ENCODE data around the gene MARK3. TPM values are rescaled to one million over a fixed set of nuclear protein-coding genes. Genes with fewer than 3 reads are reported as not detected.
A peak's percentile ranks its signal among the peaks of the same experiment; 100 is the strongest.

MARK3 gene
- polyA plus RNA-seq, 1 donor (not counting 4 experiments of a cell fraction or from before 2014, with no cell fraction given): 133 TPM

GRCh38 chr14:103361867-103362266 lies 23.3 kb upstream of the MARK3 start:
- no peak for TF ChIP-seq CTCF (optimal IDR thresholded peaks at IDR 0.05 in 1 of 3, IDR thresholded peaks at IDR 0.05 in 1 of 3, conservative IDR thresholded peaks at IDR 0.05 in 1 of 3; ENCODE audit: extremely low read depth in 1 of 3, insufficient read depth in 2 of 3, low read length in 3 of 3)
- no peak for TF ChIP-seq EZH2 (IDR thresholded peaks at IDR 0.05; ENCODE audit: low read length)
- Histone ChIP-seq H3K4me1 (ENCODE audit: control insufficient read depth, extremely low read depth, insufficient read depth, low read length) (peaks cover 28% of the 10 kb centered on the region), H3K9me3 (ENCODE audit: control insufficient read depth, low read depth, low read length) (peaks cover 5% of the 10 kb centered on the region), H3K79me2 (ENCODE audit: control insufficient read depth, insufficient read depth, low read length) (no peaks in the 10 kb centered on the region), H3K9me1 (ENCODE audit: control insufficient read depth, extremely low read depth, insufficient read depth, low read length) (no peaks in the 10 kb centered on the region), H3K36me3 (ENCODE audit: control insufficient read depth in 2 of 2, extremely low read depth in 1 of 2, insufficient read depth in 2 of 2, low read length in 2 of 2) (no peaks in the 10 kb centered on the region), H3K4me2 (ENCODE audit: control insufficient read depth, extremely low read depth, insufficient read depth, low read depth, low read length) (peak overlapping the region; percentile 40), H3K9ac (ENCODE audit: control insufficient read depth, extremely low read depth, insufficient read depth, low read length) (peak overlapping the region; percentile 37), H4K20me1 (ENCODE audit: control insufficient read depth, extremely low read depth, insufficient read depth, low read length) (no peaks in the 10 kb centered on the region), H3K27me3 (ENCODE audit: control insufficient read depth, extremely low read depth, insufficient read depth, low read length) (no peaks in the 10 kb centered on the region), H3K27ac (ENCODE audit: control insufficient read depth, insufficient read depth, low read length) (peak overlapping the region; percentile 62), H2AFZ (ENCODE audit: control insufficient read depth, low read length) (no peak overlapping the region), H3K4me3 (ENCODE audit: control insufficient read depth in 2 of 3, extremely low read depth in 1 of 3, insufficient read depth in 2 of 3, low read depth in 1 of 3, low read length in 3 of 3) (no peak overlapping the region)
- dilution Hi-C loops (cut with MboI; ENCODE audit: extremely low pct_ligation_motif_present, low sequenced_read_pairs): no loop called here
- DNase-seq (ENCODE audit: low read depth, low spot score) (peak; percentile 88), FAIRE-seq (peak; percentile 93)

- no peaks in the 10 kb centered on the region for H3K27me3 ChIP-seq (ENCODE audit: control insufficient read depth, extremely low read depth, insufficient read depth, low read length)
- H3K9ac ChIP-seq (ENCODE audit: control insufficient read depth, extremely low read depth, insufficient read depth, low read length): no peak overlapping the region
- no peaks in the 10 kb centered on the region for H3K79me2 ChIP-seq (ENCODE audit: control insufficient read depth, insufficient read depth, low read length)
- H3K9me1 ChIP-seq (ENCODE audit: control insufficient read depth, extremely low read depth, insufficient read depth, low read length): no peaks in the 10 kb centered on the region
- H4K20me1 ChIP-seq (ENCODE audit: control insufficient read depth, extremely low read depth, insufficient read depth, low read length): no peaks in the 10 kb centered on the region
- H3K27ac ChIP-seq (ENCODE audit: control insufficient read depth, insufficient read depth, low read length): peak overlapping the region; percentile 62
- dilution Hi-C loops (cut with MboI; ENCODE audit: extremely low pct_ligation_motif_present, low sequenced_read_pairs): no loop called here
- DNase-seq (ENCODE audit: low read depth, low spot score) (no peak), FAIRE-seq (peak; percentile 58)
- no peak overlapping the region for H3K4me2 ChIP-seq (ENCODE audit: control insufficient read depth, extremely low read depth, insufficient read depth, low read depth, low read length)
- H3K9me3 ChIP-seq (ENCODE audit: control insufficient read depth, low read depth, low read length): peaks cover 5% of the 10 kb centered on the region
- H3K4me1 ChIP-seq (ENCODE audit: control insufficient read depth, extremely low read depth, insufficient read depth, low read length): peaks cover 23% of the 10 kb centered on the region
- TF ChIP-seq CTCF (optimal IDR thresholded peaks at IDR 0.05 in 1 of 3, IDR thresholded peaks at IDR 0.05 in 1 of 3, conservative IDR thresholded peaks at IDR 0.05 in 1 of 3; ENCODE audit: extremely low read depth in 1 of 3, insufficient read depth in 2 of 3, low read length in 3 of 3) (no peak), EZH2 (IDR thresholded peaks at IDR 0.05; ENCODE audit: low read length) (no peak)
- no peaks in the 10 kb centered on the region for H3K36me3 ChIP-seq (ENCODE audit: control insufficient read depth in 2 of 2, extremely low read depth in 1 of 2, insufficient read depth in 2 of 2, low read length in 2 of 2)
- no peak overlapping the region for H2AFZ ChIP-seq (ENCODE audit: control insufficient read depth, low read length)
- H3K4me3 ChIP-seq (ENCODE audit: control insufficient read depth in 2 of 3, extremely low read depth in 1 of 3, insufficient read depth in 2 of 3, low read depth in 1 of 3, low read length in 3 of 3): no peak overlapping the region
These were observed 22.4 kb upstream of the MARK3 start for GRCh38 chr14:103362780-103363179.
